OCI-M1 (cell line): ENCODE measurements around the gene CD70.
A peak's percentile ranks its signal among the peaks of the same experiment; 100 is the strongest.
"Not testable (repeated sequence)": the region's sequence is repeated elsewhere in the genome, so short reads cannot be mapped to it uniquely, and the experiment has no call there.

Experiments used
- DNase-seq: peaks from one replicate; lab custom pipeline; 2025; lab: John Stamatoyannopoulos, UW

CD70 gene

DNA sequence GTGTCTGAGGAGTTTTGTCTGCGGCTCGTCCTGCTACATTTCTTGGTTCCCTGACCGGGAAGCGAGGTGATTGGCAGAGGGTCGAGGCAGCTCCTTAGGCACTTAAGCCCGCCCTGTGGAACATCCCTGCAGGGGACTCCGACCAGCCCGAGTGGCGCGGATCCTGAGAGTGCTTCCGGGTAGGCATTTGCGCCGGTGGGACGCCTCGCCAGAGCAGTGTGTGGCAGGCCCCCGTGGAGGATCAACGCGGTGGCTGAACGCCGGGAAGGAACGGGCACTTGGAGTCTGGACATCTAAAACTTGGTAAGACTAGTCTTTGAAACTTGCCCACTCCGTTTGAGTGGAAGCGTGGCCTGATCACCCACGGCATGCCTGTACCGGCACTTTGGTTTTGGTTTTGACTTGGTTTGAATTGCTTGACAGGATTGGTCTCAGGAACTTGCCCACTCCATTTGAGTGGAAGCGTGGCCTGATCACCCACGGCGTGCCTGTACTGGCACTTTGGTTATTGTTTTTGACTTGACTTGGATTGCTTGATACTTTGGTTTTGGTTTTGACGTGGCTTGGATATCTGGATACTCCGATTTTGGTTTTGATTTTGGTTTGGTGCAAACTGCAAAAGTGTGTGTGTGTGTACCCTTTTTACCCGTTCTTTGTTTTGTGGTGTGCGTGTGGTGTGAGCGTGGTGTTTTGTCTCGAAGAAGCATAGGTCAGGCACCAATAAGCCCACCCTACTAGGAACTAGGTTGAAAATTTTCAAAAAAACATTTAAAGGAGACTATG, 6.7 kb upstream of the CD70 start:
- DNase-seq = not testable (repeated sequence)

DNA sequence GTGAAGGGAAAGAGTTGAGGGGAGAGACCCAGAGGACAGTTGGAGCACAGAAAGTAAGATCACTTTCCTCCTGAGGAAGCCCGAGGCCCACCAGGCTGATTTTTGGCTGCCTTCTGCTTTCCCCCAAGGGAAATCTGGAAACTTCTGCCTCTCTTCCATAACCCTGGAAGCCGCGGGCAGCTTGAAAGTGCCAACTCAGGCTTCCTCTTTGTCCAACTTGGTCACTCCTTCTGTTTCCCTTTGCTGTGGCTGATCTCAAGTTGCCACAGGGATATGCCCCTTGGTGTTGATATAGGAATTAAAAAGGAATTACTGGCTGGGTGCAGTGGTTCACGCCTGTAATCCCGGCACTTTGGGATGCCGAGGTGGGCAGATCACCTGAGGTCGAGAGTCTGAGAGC, 5.7 kb upstream of the CD70 start:
- no peak for DNase-seq

DNA sequence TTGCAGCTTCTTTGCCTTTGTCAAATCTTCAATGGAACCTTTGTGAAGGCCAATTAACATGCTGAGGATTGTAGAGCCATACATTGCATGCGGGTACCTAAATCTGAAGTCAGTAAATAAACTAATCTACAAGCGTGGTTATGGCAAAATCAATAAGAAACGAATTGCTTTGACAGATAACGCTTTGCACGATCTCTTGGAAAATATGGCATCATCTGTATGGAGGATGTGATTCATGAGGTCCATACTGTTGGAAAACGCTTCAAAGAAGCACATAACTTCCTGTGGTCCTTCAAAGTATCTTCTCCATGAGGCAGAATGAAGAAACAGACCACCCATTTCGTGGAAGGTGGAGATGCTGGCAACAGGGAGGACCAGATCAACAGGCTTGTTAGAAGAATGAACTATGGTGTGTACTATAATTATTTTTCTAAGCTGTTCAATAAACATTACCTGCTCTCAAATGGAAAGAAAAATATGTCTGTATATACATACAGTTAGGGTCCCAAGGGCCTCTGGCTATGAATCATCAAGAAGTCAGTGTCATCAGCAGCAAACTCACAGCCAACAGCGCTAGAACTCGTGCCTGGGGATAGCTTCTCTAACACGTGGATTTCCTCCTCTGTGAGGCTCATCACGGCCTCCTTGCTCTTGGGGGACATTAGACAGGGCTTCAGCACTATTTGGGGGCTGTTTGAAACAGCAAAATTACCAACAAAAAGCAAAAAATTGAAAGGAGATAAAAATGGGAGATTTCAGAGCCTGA, 2.9 kb upstream of the CD70 start:
- no peak for DNase-seq

DNA sequence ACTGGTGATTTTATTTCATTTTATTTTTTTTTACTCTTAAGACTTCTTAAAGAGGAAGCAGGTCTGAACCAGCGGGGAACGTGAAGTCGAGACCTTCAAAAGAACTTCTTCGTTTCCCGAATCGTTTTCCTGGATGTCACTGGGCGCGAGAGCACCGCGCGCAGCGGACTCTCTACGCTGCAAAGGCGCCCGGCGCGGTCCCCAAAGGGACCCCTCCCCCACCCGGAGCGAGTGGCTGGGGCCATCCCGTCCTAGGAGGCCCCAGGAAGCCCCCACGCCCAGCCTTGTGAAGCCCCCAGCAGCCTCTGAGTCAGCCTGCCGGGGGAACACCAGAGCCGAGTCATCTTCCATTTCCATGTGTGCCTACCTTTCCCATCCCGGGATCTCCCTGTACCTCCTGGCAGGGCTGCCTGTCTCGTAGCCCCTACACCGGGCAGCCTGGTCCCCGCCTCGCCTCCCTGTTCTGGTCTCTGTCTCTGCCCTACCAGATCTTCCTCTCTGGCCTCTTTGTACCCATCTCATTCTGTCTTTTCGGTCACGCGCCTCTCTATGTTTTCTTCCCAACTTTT, 608 bp downstream of the CD70 start:
- no peak for DNase-seq

DNA sequence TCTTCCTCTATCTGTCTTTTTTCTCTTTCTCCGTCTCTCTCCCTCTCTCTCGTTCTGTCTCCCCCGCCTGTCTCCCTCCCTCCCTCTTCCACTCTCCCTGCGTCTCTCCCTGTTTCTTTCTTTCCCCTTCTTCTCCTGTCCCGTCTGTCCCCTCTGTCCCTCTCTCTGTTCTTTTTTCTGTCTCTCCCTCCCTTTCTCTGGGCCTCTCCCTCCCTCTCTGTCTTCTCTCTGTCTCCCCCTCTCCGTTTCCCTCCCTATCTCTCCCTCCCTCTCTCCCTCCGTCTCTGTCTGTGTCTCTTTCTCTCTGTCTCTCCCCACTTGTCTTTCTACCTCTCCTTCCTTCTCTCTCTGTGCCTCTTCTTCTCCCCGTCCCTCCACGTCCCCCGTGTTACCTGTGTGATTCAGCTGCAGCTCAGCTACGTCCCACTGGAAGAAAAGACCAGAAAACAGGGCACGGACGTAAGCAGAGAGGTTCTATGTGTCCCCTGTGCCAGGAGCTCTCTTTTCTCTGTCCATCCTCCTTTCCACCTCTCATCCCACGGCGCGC, 1.2 kb downstream of the CD70 start:
- no peak for DNase-seq

DNA sequence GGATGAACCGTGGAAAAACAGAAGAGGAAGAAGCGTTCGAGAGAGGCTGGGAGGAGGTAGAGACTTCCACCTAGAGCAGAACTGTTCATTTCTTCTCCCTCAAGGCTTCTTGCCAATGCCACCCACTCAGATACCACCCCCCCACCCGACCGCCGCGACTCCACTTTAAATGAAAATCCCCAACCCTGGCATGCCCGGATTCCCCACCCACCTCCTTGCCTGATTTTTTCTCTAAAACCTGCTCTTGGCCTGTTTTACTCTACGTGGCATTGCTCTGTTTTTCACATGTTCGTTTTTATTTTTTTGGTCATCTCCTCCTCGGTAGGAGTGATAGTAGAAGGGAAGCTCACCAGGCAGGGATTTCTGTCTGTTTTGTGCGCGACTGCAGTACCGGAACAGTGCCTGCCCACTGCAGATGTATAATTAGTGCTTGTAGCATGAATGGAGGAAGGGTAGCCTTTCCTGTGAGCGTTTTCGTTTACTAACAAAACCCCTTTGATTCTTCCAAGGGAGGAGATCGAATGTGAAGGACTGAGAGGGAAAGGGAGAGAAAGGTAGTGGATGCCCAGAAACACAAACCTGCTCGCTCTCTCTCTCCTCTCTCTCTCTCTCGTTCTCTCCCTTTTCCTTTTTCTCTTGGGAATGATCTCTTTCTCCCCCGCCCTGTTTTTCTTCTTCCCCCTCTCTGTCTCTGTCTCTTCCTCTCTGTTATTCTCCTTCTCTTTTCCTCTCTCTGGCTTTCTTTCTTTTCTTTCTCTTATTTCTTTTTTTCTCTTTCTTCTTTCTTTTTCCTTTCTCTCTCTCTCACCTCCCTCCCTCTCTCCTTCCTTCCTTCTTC, 2.2 kb downstream of the CD70 start:
- peak; percentile 14 for DNase-seq

DNA sequence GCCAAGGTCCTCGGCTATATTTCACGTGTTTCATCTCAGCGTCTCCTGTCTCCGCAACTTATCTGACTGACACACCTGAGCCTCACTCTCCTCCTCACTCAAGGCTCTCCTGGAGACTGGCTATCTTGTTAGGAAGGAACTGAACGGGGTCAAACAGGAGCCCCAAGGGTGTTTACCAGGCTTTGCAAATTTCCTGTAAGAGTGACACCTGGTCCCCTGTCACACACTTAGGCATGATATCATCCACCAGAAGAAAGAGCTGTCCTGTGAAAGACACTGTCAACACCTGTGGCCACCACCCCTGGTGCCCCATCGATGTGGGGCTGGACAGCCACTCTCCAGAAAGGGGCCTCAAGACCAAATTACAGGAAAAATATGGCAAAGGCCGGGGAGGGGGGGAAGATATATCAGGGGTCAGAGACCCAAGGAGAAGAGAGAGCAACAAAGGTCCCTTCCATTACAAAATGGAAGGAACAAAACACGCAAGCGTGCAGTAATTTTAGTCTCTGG, 2.9 kb downstream of the CD70 start:
- DNase-seq = no peak

DNA sequence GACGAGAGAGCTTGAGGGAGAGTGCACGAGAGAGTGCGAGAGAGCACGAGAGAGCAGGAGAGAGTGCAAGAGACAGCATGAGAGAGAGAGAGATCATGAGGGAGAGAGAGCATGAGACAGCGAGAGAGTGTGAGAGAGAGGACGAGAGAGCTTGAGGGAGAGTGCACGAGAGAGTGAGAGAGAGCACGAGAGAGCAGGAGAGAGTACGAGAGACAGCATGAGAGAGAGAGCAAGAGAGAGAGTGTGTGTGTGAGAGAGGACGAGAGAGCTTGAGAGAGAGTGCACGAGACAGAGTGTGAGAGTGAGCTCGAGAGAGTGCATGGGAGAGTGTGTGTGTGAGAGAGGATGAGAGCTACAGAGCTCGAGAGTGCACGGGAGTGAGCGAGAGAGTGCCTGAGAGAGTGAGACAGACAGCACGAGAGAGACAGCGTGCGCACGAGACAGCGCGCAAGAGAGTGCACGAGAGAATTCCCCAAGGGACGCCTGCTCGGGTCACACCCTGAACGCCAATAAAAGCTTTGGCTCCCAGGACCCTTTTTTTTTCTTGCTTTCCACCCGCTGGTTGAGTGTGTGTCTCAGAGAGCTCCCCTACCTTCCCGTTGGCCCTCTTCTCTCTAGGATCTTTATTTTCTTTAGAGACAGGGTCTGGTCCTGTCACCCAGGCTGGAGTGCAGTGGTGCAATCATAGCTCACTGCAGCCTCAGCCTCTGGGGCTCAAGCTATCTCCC, 3.7 kb downstream of the CD70 start:
- DNase-seq = peak; percentile 7

DNA sequence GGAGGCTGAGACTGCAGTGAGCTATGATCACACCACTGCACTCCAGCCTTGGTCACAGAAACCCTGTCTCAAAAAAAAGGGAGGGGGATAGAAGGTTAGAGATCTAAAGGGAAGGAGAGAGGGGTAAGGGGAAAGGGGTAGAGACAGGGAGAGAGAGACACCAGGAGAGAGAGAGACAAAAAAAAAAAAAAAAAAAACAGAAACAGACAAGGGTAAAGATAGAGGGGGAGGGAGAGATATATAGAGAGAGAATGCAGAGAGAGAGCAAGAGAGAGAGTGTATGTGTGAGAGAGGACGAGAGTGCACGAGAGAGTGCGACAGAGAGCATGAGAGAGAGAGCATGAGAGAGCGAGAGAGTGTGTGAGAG, 4.2 kb downstream of the CD70 start:
- no peak for DNase-seq

DNA sequence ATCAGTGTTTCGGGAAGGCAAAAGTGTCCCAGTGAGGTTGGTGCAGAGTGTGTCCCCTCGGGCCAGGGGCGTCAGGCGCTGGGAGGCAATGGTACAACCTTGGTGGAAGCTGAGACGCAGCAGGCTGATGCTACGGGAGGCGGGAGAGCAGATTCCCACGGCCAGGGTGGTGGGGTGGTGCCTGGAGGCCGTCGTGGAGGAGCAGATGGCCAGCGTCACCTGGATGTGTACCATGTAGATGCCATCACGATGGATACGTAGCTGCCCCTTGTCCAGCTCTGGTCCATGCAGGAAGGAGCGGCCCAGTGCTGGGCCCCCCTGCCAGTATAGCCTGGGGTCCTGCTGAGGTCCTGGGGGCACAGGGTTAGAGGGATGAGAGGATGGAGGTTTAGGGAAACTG, 4.9 kb downstream of the CD70 start:
- DNase-seq = no peak

DNA sequence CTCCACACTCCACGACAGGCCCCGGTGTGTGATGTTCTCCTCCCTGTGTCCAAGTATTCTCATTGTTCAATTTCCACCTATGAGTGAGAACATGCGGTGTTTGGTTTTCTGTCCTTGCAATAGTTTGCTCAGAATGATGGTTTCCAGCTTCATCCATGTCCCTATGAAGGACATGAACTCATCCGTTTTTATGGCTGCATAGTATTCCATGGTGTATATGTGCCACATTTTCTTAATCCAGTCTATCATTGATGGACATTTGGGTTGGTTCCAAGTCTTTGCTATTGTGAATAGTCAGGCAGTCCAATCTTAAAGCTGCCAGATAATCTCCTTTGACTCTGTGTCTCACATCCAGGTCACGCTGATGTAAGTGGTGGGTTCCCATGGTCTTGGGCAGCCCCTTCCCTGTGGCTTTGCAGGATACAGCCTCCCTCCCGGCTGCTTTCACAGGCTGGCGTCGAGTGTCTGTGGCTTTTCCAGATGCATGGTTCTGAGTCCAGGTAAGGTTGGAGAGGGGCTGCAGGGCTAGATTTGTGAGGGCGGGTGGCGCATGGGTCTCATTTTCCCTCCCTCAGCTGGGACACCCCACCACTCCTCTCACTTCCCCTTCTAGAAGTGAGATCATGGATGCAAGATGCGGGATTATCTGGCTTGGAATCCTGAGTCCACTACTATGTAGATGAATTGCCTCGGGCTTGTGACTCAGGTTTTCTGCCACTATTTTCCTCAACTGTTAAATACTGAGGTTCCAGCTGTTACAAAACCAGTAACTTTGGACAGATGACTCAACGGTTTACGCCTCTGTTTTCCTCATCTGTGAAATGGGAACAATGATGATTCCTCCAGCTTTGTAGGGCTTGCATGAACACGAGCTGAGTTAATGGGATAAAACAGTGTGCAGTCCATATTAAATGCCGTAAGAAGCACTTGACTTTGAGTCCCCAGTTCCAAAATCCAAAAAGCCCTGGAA, 8.2 kb downstream of the CD70 start:
- not testable (repeated sequence) for DNase-seq

DNA sequence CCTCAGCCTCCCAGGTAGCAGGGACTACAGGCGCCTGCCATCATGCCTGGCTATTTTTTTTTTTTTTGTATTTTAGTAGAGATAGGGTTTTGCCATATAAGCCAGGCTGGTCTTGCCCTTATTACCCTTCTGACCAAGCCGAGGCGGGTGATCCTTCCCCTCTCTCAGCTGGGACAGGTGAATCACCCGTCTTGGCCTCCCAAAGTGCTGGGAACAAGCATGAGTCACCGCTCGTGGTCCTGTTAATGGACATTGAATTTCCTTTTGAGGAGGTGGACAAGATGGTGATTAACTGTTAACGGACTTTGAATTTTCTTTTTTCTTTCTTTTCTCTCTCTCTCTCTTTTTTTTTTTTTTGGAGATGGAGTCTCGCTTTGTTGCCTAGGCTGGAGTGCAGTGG, 10.6 kb downstream of the CD70 start:
- no peak for DNase-seq

DNA sequence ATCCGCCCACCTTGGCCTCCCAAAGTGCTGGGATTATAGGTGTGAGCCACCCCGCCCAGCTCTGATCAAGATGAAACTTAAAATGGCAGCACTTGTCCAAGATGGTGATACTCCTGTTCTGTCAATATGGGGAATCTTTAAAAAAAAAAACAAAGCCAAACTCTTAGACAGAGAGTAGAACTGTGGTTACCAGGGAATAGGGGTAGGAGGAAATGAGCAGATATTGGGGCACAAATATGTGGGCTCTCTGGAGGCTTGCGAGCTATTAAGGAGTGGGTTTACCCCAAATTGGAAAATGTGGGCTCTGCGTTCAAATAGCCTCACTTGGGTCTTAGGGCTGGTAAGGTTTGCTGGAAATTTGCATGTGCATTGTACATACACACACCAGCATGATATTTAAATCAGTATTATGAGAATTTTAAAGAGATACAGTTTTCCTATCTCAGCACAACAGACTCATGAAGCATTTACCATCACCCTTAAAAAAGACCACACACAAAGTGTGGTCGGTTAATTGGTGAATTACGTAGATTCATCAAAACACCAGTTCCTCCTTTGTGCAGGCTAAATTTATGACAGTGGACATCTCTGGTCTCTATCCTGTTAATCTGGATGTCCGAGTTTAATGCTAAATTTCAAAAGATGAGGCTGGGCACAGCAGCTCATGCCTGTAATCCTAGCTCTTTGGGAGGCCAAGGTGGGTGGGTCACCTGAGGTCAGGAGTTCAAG, 11.3 kb downstream of the CD70 start:
- no peak for DNase-seq

DNA sequence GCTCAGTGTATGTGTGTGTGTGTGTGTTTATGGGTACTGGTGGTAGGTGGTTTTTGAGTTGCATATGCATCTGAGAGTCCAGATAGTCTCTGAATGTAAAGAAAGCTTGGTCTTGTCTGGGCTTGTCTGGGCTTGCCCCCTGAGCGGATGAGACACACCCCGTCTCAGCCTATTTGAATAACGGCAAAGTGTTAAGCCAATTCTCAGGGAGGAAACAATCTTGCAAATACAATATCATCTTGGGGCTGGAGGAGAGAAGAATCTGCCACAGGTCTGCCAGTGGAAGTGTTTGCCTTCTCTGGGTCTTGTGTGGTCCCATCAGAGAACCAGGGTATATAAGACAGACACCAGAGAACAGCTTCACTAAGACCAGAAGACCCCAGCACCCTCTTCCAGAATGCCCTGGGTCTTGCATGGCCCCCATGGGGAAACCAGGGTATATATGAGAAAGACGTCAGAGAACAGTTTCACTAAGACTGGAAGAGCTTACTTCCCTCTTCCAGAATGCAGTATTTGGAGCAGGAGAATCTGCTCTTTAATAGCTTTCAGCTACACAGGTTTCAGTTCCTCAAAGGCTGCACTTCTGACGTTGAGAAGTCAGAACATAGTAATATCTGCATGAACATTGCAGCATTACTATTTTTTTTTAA, 13.3 kb downstream of the CD70 start:
- DNase-seq = peak; percentile 31

DNA sequence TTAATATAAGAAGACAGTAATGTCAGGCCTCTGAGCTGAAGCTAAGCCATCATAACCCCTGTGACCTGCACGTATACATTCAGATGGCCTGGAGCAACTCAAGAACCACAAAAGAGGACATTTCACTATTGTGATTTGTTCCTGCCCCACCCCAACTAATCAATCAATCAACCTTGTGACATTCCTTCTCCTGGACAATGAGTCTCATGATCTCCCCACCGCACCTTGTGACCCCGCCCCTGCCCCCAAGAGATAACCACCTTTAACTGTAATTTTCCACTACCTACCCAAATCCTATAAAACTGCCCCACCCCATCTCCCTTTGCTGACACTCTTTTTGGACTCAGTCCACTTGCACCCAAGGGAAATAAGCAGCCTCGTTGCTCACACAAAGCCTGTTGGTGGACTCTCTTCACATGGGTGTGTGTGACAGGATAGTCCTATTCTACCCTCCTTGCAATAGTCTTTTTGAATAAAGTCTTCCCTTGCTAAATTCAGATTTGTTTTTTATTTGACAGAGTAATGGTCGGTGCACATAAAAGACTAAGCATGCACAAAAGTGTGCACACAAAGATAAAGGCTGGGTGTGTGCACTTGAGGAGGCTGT, 14.0 kb downstream of the CD70 start:
- DNase-seq = peak; percentile 25

DNA sequence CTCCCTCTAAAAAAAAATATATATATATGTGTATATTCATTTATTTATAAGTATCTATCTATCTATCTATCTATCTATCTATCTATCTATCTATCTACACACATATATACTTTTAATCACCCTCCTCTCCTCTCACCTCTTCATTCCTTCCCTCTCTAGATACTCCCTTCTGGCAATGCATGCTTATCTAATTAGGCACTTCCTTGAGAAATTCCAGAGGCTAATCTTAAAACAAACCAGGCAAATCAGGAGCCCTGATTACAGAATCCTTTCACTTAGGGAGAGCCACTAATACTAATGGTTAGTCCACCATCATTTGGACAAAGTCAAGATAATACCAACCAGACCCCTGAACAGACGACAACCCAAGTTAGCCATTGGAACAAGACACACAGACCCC, 17.6 kb downstream of the CD70 start:
- DNase-seq = no peak

DNA sequence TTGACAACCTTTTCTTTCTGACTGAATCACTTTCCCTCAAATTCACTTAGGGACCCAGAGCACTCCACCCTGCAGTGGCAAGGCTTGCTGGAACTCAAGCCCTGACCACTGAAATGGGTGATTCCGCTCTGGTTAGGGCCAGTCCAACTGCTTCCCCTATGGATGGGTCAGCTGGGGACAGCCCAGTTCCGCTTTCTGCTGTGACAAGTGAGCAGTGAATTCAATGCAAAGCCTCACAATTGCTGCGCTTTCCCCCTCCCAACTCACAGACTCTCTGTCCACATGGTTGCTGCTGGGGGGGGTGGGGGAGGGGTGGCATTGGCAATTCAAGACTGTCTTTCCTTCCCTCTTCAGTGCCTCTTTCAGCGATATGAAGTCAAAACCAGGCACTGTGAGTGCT, 18.7 kb downstream of the CD70 start:
- peak; percentile 57 for DNase-seq

DNA sequence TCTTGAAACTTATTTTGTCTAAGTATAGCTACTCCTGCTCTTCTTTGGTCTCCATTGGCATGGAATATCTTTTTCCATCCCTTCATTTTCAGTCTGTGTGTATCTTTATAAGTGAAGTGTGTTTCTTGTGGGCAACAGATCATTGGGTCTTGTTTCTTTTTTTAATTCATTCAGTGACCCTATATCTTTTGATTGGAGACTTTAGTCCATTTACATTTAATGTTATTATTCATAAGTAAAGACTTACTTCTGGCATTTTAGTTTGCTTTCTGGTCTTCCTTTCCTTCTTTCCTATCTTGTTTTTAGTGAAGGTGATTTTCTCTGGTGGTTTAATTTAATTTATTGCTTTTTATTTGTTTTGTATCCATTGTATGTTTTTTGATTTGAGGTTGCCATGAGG, 19.8 kb downstream of the CD70 start:
- no peak for DNase-seq
